ENCODE results near the gene TMEM51.

DNA sequence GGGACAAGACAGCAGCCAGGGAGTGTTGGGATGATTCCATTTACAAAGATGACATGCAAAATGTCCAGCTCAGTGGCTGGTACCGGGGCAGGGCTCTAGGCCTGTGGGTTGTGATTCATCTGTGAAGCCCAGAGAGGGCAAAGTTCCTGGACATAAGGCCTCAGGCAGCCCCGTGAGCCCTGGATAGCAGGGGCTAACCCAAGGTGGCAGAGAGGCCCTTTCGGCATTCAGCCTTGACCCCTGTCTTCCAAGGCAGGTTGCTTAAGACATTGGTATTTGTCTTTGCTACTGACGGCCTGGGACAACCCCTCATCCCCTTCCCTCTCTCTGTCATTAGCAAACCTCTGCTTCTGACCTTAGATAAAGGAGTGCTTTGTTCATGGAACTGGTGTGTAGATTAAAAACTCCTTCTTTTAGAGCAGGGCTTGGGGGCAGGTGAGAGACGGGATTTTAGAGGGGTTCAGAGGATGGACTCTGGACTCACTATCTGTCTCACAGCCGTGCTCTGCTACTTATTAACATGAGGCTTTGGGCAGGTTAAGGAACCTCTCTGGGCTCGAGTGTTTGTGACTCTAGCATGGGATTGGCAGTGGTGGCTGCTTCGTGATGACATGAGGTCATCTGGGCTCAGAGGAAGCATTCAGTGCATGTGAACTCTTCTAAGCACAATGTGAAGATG lies 36.3 kb downstream of the TMEM51 start:
- TF ChIP-seq GABPA (IDR thresholded peaks at IDR 0.05; ENCODE audit: low read depth, low read length) (no peak), GABPA (CRISPR knock-in tag; IDR thresholded peaks at IDR 0.05; ENCODE audit: low read depth) (no peak), ETV6 (CRISPR knock-in tag; conservative IDR thresholded peaks at IDR 0.05) (no peak; the same call in 1 of the 2 replicates), ZNF17 (CRISPR knock-in tag; IDR thresholded peaks at IDR 0.05) (no peak)
